GM18498 (cell line): Measurements from ENCODE around the gene PTCH2.

Experiments used
- ATAC-seq: cut with Tn5 transposase; IDR thresholded peaks from one replicate; pipeline ENCODE4 v1.9.1; 2021; ENCODE audit warnings: mild to moderate bottlenecking, moderate library complexity; ENCODE audit not compliant: unreplicated experiment

PTCH2 gene

GRCh38 chr1:44785029-44785380 lies 58.0 kb downstream of the PTCH2 start:
- ATAC-seq, result no peak

- ATAC-seq, result no peak
Observed at GRCh38 chr1:44784094-44785028, 58.7 kb downstream of the PTCH2 start.

GRCh38 chr1:44783697-44784093 lies 59.4 kb downstream of the PTCH2 start:
- no peak for ATAC-seq

- ATAC-seq, result no peak
Observed at GRCh38 chr1:44780583-44781121, 62.4 kb downstream of the PTCH2 start.

DNA sequence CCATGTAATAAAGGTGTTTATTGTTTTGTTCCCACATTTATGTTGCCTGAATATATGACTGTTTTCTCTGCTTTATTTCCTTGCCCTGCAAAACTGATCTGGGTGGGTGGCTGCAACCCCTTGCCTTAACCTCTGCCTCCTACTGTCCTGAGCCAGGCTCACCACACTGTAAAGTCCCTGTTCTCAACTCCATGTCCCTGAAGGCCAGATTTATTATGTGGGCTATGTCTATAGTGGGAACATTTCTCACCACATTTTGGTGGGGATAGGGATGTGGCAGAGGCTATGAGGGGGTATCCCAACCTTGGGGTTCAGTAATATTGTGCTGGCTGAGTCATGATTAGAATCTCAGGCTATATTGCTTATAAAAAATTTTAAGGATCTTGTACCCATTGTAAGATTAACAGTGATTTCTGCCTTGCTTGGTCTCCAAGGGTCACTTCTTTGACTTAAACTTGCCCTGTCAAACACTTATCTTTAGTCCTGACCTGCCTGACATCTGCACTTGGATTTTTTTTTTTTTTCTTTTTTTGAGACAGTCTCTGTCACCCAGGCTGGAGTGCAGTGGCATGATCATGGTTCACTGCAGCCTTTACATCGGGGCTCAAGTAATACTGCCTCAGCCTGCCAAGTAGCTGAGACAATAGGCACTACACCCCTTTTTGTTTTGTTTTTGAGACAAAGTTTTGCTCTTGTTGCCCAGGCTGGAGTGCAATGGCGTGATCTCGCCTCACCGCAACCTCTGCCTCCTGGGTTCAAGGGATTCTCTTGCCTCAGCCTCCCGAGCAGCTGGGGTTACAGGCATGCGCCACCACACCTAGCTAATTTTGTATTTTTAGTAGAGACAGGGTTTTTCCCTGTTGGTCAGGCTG lies 64.1 kb downstream of the PTCH2 start:
- ATAC-seq, result no peak

DNA sequence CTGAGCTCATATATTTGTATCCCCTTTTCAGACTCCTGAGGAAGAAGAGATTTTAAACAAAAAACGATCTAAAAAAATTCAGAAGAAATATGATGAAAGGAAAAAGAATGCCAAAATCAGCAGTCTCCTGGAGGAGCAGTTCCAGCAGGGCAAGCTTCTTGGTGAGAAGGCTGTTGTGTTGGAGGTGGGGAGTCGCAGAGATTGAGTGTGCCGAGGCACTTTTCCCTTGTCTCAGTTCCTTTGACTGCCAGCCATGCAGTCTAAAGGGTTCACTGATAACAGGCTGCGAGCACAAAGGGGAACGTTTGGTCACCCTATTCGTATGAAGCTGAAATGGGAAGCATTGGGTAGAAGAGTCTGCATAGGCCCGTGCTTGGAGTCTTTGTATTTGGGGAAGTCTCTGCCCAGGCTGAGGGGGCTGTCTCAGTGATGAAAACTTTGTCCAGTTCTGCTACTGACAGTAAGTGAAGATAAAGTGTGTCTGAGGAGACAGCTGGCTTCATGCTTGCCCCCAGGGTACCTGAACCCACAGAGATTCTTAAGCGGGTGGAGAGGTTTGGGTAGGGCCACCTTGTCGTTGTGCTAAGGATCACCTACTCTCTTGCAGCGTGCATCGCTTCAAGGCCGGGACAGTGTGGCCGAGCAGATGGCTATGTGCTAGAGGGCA lies 65.0 kb downstream of the PTCH2 start:
- no peak for ATAC-seq

GRCh38 chr1:44777547-44777946 lies 65.5 kb downstream of the PTCH2 start:
- no peak for ATAC-seq

GRCh38 chr1:44776730-44777068 lies 66.4 kb downstream of the PTCH2 start:
- no peak for ATAC-seq

- peak; percentile 14 for ATAC-seq
Observed at GRCh38 chr1:44775930-44776729, 66.9 kb downstream of the PTCH2 start.

DNA sequence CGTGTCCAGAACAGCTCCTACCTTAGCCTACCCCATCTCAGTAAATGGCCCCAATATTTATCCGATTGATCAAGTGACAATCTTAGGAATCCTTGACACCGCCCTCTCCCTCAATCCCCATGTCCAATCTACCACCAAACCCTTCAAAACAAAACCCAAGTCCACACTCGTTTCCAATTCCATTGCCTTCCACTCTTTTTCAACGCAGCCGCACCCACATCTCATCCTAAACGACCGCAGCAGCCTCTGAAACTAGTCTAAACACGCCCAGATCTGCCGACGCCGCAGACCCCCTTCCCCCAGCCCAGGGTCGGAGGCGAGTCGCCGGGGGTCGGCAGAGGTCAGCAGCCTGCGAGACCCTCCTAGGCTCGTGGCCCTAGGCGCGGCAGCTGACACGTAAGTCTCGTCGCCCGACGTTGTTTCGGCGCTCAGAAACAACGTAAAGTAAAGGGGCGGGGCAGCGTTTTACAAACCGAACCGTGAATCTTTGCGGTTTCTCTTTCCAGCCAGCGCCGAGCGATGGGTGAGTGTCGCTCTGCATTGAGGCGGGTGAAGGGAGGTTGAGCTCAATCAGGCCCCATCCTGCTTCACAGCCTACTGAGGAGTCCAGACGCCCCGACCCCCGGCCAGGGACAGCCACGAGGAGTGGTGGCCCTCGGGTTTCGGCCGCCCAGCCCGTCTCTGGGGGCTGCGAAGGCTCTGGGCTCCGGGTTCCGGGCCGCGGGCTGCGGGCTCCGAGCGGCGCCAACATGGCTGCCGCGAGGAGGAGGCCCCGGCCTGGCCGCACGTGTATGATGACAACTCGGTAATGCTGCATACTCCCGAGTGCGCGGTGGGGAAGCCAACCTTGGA lies 67.7 kb downstream of the PTCH2 start, which contains the start of gene RPS8:
TSS of gene RPS8 (plus strand) at position 463 of the 852 bp plus-strand sequence. CDS start at position 520, 57 bp downstream.
- ATAC-seq, result peak; percentile 77
